Stimulated activated CD8-positive, alpha-beta memory T cell treated with anti-CD3 and anti-CD28 coated beads, Interleukin-15, amount 100 ng/mL, for 24 hours (primary cell): ENCODE results near the gene SGSM1.
"Not testable (repeated sequence)": the region's sequence is repeated elsewhere in the genome, so short reads cannot be mapped to it uniquely, and the experiment has no call there.

Experiments used
- DNase-seq: peaks from one replicate; pipeline ENCODE4 v3.0.0-alpha.2; 2020; ENCODE audit warnings: low read depth

SGSM1 gene

GRCh38 chr22:24894998-24895397 is 89.0 kb downstream of the SGSM1 start:
- DNase-seq: no peak

GRCh38 chr22:24901448-24901847 is 95.4 kb downstream of the SGSM1 start:
- no peak for DNase-seq

- no peak for DNase-seq
Measured at GRCh38 chr22:24905909-24906308, 99.9 kb downstream of the SGSM1 start.

GRCh38 chr22:24907101-24907500 is 101.1 kb downstream of the SGSM1 start:
- not testable (repeated sequence) for DNase-seq

GRCh38 chr22:24920029-24920428 is 114.0 kb downstream of the SGSM1 start:
- no peak for DNase-seq

GRCh38 chr22:24925586-24926427 is 119.8 kb downstream of the SGSM1 start:
- no peak for DNase-seq

GRCh38 chr22:24926428-24926725 is 120.4 kb downstream of the SGSM1 start:
- DNase-seq: no peak

GRCh38 chr22:24926849-24927579 is 121.0 kb downstream of the SGSM1 start:
- DNase-seq: no peak

GRCh38 chr22:24928322-24928721 is 122.3 kb downstream of the SGSM1 start:
- DNase-seq: no peak

- DNase-seq: no peak
Measured at GRCh38 chr22:24930678-24931077, 124.7 kb downstream of the SGSM1 start.

GRCh38 chr22:24935771-24936483 is 129.9 kb downstream of the SGSM1 start:
- DNase-seq: no peak

- no peak for DNase-seq
Measured at GRCh38 chr22:24937114-24937513, 131.1 kb downstream of the SGSM1 start.

- DNase-seq: no peak
Measured at GRCh38 chr22:24938741-24939341, 132.8 kb downstream of the SGSM1 start.

- no peak for DNase-seq
Measured at GRCh38 chr22:24942301-24942700, 136.3 kb downstream of the SGSM1 start.

GRCh38 chr22:24944217-24944937 is 138.4 kb downstream of the SGSM1 start:
- DNase-seq: no peak

GRCh38 chr22:24945430-24945829 is 139.4 kb downstream of the SGSM1 start:
- no peak for DNase-seq

- no peak for DNase-seq
Measured at GRCh38 chr22:24947383-24947782, 141.4 kb downstream of the SGSM1 start.

GRCh38 chr22:24947881-24948280 is 141.9 kb downstream of the SGSM1 start:
- no peak for DNase-seq

GRCh38 chr22:24948356-24949202 is 142.6 kb downstream of the SGSM1 start:
- DNase-seq: no peak

- DNase-seq: no peak
Measured at GRCh38 chr22:24950272-24950902, 144.4 kb downstream of the SGSM1 start.
